ENCODE results near the gene C16orf96. TPM values are rescaled to one million over a fixed set of nuclear protein-coding genes. Genes with fewer than 3 reads are reported as not detected.

C16orf96 gene
- total RNA-seq, 1 donor from 2014 or later = 0.52 TPM

DNA sequence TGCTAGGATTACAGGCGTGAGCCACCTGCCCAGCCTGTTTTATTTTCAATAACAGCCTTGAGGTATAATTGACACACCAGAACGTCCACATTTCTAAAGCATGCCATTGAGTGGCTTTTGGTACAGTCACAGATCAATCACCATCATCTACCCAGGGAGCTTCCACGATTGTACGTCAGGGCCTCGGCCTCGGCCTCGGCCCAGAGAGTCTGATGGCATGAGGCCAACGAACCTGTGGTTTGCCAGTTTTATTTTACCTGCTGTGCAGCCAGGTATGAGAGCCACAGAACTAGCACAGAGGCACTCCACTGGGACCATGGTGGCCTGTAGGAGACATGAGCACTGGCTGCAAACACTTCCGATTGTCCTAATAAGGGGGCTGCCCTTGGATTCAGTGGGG, 50.2 kb downstream of the C16orf96 start:
- no peak overlapping the region for H3K27ac ChIP-seq (ENCODE audit: low read depth, low read length)
- no peak overlapping the region for H3K4me3 ChIP-seq (ENCODE audit: low read length in 3 of 3)

DNA sequence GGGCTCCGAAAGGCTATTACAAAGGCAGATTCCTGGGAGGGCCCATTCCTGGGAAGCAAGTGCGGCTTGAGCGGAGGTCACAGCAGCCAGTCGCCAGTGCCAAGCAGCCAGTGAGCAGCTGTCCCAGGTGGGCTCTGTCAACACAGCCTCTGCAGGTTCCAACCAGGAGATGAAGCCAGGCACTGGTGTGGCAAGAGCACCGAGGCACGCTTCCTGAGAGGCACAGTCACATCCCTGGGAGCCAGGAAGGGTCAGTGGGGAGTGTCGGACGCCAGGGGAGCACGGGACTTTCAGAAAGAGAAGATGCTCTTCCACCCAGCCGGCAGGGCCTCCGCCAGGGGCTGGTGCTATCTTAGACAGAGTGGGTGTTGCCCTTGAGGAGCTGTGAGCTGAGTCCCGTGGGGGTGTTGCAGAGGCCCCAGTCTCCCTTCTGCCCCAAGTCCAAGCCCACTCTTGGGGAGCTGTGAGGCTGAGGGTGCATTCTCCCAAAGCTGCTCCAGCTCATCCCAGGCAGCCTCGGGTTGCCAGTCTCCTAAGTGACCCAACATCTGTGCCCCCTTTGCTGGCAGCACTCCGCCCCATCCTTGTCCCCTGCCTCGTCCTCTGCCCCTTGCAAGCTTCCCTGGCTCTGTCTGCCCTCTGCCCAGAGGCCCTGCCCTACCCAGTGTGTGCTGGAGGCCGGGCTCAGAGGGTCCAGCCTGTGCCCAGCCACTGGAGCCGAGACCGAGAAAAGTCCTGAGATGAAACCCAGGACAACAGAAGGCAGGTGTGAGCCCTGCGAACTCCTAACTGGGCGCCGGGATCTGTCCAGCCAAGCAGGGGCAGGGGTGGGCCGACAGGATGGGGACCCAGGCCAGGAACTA, 51.9 kb downstream of the C16orf96 start:
- H3K27me3 ChIP-seq (ENCODE audit: control insufficient read depth in 3 of 3, insufficient read depth in 3 of 3, low read length in 3 of 3) = no peaks in the 10 kb centered on the region
- peaks cover 7 to 15% (median 15%) of the 10 kb centered on the region in 3 donors for H3K36me3 ChIP-seq (ENCODE audit: control insufficient read depth in 3 of 3, insufficient read depth in 3 of 3, low read length in 3 of 3)
- peaks cover 8 to 14% (median 12%) of the 10 kb centered on the region in 3 donors for H3K4me1 ChIP-seq (ENCODE audit: control insufficient read depth in 3 of 3, insufficient read depth in 3 of 3, low read length in 3 of 3)
- no peak overlapping the region for H3K9ac ChIP-seq (ENCODE audit: low read depth in 1 of 3, low read length in 3 of 3)
- H3K4me3 ChIP-seq (ENCODE audit: low read length in 3 of 3) = no peak overlapping the region
- H3K9me3 ChIP-seq (ENCODE audit: control insufficient read depth in 3 of 3, low read length in 3 of 3) = no peaks in the 10 kb centered on the region
- no peak overlapping the region for H3K27ac ChIP-seq (ENCODE audit: low read depth, low read length)

More for the DNA sequence above, 50.2 kb downstream of the C16orf96 start:
- Histone ChIP-seq H3K27me3 (ENCODE audit: control insufficient read depth in 3 of 3, insufficient read depth in 3 of 3, low read length in 3 of 3) (peaks cover 10 to 14% (median 10%) of the 10 kb centered on the region in 3 donors), H3K36me3 (ENCODE audit: control insufficient read depth in 3 of 3, insufficient read depth in 3 of 3, low read length in 3 of 3) (peaks cover 7 to 15% (median 15%) of the 10 kb centered on the region in 3 donors), H3K9ac (ENCODE audit: low read depth in 1 of 3, low read length in 3 of 3) (no peak overlapping the region), H3K9me3 (ENCODE audit: control insufficient read depth in 3 of 3, low read length in 3 of 3) (no peaks in the 10 kb centered on the region), H3K4me1 (ENCODE audit: control insufficient read depth in 3 of 3, insufficient read depth in 3 of 3, low read length in 3 of 3) (peaks cover 3 to 9% (median 5%) of the 10 kb centered on the region in 3 donors)

DNA sequence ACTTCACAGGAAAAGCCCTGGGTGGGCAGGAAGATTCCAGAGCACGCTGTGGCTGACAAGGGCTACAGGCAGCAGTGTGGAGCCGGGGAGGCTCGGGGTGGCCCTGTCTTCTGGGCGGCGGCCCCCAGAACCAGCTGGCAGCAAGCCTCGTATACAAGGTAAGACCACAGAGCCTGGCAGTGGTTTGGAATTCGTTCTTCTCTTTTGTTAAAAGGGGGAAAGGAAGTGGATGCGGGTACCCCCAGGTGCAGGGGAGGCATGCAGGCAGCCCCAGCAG, 52.5 kb downstream of the C16orf96 start:
- no peaks in the 10 kb centered on the region for H3K9me3 ChIP-seq (ENCODE audit: control insufficient read depth in 3 of 3, low read length in 3 of 3)
- peaks cover 13 to 20% (median 17%) of the 10 kb centered on the region in 3 donors for H3K4me1 ChIP-seq (ENCODE audit: control insufficient read depth in 3 of 3, insufficient read depth in 3 of 3, low read length in 3 of 3)
- no peaks in the 10 kb centered on the region for H3K27me3 ChIP-seq (ENCODE audit: control insufficient read depth in 3 of 3, insufficient read depth in 3 of 3, low read length in 3 of 3)
- H3K27ac ChIP-seq (ENCODE audit: low read depth, low read length) = no peak overlapping the region
- no peak overlapping the region for H3K9ac ChIP-seq (ENCODE audit: low read depth in 1 of 3, low read length in 3 of 3)
- no peak overlapping the region for H3K4me3 ChIP-seq (ENCODE audit: low read length in 3 of 3)
- H3K36me3 ChIP-seq (ENCODE audit: control insufficient read depth in 3 of 3, insufficient read depth in 3 of 3, low read length in 3 of 3) = peaks cover 7 to 15% (median 15%) of the 10 kb centered on the region in 3 donors

DNA sequence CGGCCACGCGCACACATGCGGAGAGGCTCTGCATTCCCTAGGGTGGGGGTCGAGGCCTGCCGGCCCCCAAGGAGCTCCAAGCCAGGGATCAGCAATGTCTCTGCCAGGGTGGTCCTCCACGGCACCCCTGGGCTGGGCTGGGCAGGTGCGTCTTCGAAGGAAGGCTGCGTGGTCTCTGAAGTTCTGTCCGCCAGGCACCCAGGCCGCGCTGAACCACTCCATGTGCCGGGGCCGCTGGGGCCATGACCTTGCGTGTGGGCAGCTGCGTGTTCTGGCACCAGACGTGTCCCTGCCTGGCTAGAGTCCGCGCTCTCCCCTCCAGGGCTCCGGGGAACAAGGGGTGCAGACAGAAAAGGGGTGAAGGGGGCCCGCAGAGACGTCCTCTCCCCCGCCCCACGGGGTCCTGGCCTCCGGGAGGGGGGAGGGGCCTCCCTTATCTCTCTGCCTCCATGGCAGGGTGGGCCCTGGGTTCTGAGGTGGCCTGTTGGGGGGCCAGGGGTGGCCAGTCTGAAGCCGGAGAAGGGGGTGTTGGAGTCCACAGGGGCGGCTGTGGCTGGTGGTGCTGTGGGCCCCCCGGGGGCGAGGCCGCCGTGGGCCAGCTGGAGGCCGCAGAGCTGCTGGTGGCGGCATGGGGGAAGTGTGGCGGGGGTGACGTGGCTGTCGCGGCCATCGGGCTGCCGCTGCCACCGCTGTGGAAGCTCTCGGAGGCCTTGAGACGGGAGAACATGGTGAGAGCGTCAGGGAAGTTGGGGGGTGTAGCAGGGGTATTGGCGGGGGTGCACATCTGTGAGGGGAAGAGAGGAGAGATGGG, 53.3 kb downstream of the C16orf96 start:
- H3K36me3 ChIP-seq (ENCODE audit: control insufficient read depth in 3 of 3, insufficient read depth in 3 of 3, low read length in 3 of 3) = peaks cover 7 to 15% (median 15%) of the 10 kb centered on the region in 3 donors
- H3K9ac ChIP-seq (ENCODE audit: low read depth in 1 of 3, low read length in 3 of 3) = no peak overlapping the region
- H3K27me3 ChIP-seq (ENCODE audit: control insufficient read depth in 3 of 3, insufficient read depth in 3 of 3, low read length in 3 of 3) = no peaks in the 10 kb centered on the region
- H3K27ac ChIP-seq (ENCODE audit: low read depth, low read length) = no peak overlapping the region
- H3K4me3 ChIP-seq (ENCODE audit: low read length in 3 of 3) = no peak overlapping the region
- no peaks in the 10 kb centered on the region for H3K9me3 ChIP-seq (ENCODE audit: control insufficient read depth in 3 of 3, low read length in 3 of 3)
- peaks cover 16 to 24% (median 22%) of the 10 kb centered on the region in 3 donors for H3K4me1 ChIP-seq (ENCODE audit: control insufficient read depth in 3 of 3, insufficient read depth in 3 of 3, low read length in 3 of 3)

DNA sequence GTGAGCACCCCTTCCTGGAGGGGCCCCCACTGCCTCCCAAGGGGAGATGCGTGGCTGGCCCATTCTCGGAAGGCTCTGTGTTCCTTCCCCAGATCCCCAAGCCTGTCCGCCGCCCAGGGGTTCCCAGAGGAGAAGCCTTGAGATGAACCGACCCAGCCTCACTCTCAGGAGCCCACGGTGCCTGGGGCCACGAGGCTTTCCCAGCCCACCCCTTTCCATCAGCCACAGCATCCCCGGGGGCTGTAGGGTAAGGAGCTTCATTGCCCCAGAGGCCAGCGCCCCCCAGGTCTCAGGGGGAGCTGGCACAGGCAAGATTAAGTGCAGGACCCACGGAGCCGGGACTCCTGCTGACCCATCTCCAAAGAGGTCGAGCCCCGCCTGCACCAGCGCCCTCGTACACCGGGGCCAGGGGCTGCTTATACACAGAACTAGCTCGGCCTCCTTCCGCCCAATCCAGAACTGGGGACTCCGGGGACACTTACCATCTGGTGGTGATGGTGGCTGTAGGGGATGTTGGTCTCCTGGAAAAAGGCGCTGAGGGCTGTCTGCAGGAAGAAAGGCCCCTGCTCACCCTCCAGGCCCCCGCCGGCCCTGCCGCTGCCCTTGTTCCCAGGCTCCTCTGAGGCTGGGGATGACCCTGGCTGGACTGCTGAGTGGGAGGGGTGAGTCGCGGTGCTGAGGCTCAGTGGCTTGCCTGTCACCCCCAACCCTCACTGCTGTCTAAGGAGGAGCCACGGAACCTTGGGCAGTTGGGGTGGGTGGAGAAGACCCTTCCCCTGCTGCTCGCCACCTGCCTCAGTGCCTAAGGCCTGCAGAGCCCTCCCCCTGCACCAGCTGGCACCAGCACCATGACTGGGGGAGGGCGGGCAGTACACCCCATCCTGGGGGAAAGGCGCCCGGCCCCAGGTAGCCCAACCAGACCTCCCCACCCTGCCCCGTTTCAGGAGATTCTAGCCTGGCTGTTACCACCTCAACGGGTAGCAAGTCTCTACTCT, 54.2 kb downstream of the C16orf96 start:
- Histone ChIP-seq H3K27ac (ENCODE audit: low read depth, low read length) (no peak overlapping the region), H3K36me3 (ENCODE audit: control insufficient read depth in 3 of 3, insufficient read depth in 3 of 3, low read length in 3 of 3) (peaks cover 7 to 15% (median 15%) of the 10 kb centered on the region in 3 donors), H3K9ac (ENCODE audit: low read depth in 1 of 3, low read length in 3 of 3) (no peak overlapping the region), H3K9me3 (ENCODE audit: control insufficient read depth in 3 of 3, low read length in 3 of 3) (no peaks in the 10 kb centered on the region), H3K27me3 (ENCODE audit: control insufficient read depth in 3 of 3, insufficient read depth in 3 of 3, low read length in 3 of 3) (no peaks in the 10 kb centered on the region), H3K4me3 (ENCODE audit: low read length in 3 of 3) (no peak overlapping the region), H3K4me1 (ENCODE audit: control insufficient read depth in 3 of 3, insufficient read depth in 3 of 3, low read length in 3 of 3) (peaks cover 20 to 29% (median 24%) of the 10 kb centered on the region in 3 donors)

DNA sequence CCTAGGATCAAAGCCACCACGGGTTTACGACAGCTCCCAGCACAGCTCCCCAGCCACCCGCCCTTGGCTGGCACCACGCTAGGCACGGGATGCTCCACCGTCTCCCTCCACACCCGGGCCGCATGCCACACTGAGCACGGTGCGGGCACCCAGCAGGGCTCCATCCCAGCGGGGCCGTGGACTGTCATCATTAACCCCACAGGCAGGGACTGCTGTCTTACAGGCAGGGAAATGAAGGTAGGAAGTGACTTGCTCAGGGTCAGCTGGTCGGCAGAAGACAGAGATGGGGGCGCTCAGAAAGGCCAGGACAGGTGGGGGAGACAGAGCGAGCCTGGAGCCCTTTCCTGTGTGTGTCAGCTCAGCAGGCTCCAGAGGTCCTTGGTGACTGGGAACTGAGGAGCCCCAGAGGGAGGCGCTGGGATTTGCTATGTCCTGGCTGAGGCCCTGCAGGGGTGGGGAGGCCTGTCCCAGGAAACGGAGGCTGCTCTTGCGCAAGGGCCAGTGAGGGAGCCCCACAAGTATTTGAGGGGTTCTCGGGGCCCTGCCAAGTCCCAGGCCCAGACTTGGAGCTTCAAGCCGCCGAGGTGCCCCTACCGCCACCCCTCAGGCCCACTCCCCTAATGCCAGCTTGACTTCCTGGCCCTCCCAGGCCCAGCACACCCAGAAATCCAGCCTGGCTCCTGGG, 55.3 kb downstream of the C16orf96 start:
- peaks cover 27 to 36% (median 32%) of the 10 kb centered on the region in 3 donors for H3K4me1 ChIP-seq (ENCODE audit: control insufficient read depth in 3 of 3, insufficient read depth in 3 of 3, low read length in 3 of 3)
- no peaks in the 10 kb centered on the region for H3K27me3 ChIP-seq (ENCODE audit: control insufficient read depth in 3 of 3, insufficient read depth in 3 of 3, low read length in 3 of 3)
- H3K9ac ChIP-seq (ENCODE audit: low read depth in 1 of 3, low read length in 3 of 3) = no peak overlapping the region
- H3K4me3 ChIP-seq (ENCODE audit: low read length in 3 of 3) = no peak overlapping the region
- H3K9me3 ChIP-seq (ENCODE audit: control insufficient read depth in 3 of 3, low read length in 3 of 3) = no peaks in the 10 kb centered on the region
- H3K36me3 ChIP-seq (ENCODE audit: control insufficient read depth in 3 of 3, insufficient read depth in 3 of 3, low read length in 3 of 3) = peaks cover 7 to 15% (median 15%) of the 10 kb centered on the region in 3 donors
- no peak overlapping the region for H3K27ac ChIP-seq (ENCODE audit: low read depth, low read length)

DNA sequence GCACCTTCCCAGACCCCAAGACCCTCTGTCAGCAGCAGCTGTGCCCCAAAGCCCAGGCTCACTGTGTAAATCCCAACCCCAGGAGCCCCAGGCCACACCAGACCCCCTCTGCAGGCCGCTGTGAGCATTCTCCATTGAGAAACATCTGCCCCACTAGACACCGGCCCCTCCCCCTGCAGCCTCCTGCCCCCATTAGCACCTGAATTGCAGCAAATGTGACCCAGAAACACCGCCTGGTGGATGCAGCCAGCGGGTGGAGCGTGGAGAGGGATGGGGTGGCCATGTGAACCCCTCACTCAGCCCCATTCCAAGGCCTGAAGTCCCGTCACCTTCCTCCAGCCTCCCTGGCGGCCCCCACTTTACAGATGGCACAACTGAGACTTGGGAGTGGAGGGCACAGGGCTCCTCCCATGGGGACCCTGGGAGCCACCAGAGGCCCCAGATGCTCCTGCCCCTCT, 56.4 kb downstream of the C16orf96 start:
- no peaks in the 10 kb centered on the region for H3K27me3 ChIP-seq (ENCODE audit: control insufficient read depth in 3 of 3, insufficient read depth in 3 of 3, low read length in 3 of 3)
- H3K36me3 ChIP-seq (ENCODE audit: control insufficient read depth in 3 of 3, insufficient read depth in 3 of 3, low read length in 3 of 3) = peaks cover 7 to 15% (median 13%) of the 10 kb centered on the region in 3 donors
- H3K9ac ChIP-seq (ENCODE audit: low read depth in 1 of 3, low read length in 3 of 3) = peak overlapping the region in 1 of 3 donors; percentile 94
- peaks cover 33 to 42% (median 40%) of the 10 kb centered on the region in 3 donors for H3K4me1 ChIP-seq (ENCODE audit: control insufficient read depth in 3 of 3, insufficient read depth in 3 of 3, low read length in 3 of 3)
- no peaks in the 10 kb centered on the region for H3K9me3 ChIP-seq (ENCODE audit: control insufficient read depth in 3 of 3, low read length in 3 of 3)
- H3K4me3 ChIP-seq (ENCODE audit: low read length in 3 of 3) = peak overlapping the region in 2 of 3 donors; percentile 13 to 94
- no peak overlapping the region for H3K27ac ChIP-seq (ENCODE audit: low read depth, low read length)

DNA sequence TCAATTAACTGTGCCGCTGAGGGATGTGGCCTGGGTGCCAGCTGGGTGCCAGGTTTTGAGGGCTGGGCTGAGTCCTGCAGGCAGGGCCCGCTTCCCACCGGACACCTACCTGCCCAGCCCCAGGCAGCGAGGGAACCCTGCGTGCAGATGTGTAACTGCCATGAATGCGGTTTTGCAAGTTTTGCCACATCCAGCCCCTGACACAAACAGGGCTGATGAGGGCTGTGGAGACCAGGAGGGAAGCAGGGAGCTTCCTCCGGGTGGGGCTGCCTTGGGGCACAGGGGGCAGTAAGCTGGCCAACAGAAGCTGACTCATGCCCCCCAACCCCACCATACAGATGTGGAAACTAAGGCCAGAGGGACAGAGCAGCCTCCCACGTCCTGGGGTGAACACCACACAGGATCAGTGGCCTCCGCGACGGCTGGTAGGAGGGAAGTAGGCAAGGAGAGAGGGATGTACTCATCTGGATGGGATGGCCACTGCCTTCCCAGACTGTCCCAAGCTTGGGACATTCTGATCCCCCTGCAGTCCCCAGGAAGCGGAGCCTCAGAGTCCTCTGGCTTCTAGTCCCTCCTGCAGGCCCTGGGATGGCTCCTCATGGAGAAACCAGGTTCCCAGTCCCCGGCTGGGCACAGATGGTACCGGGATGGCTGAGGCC, 57.0 kb downstream of the C16orf96 start:
- no peak overlapping the region for H3K27ac ChIP-seq (ENCODE audit: low read depth, low read length)
- H3K36me3 ChIP-seq (ENCODE audit: control insufficient read depth in 3 of 3, insufficient read depth in 3 of 3, low read length in 3 of 3) = peaks cover 2 to 9% (median 7%) of the 10 kb centered on the region in 3 donors
- H3K27me3 ChIP-seq (ENCODE audit: control insufficient read depth in 3 of 3, insufficient read depth in 3 of 3, low read length in 3 of 3) = no peaks in the 10 kb centered on the region
- peaks cover 35 to 47% (median 46%) of the 10 kb centered on the region in 3 donors for H3K4me1 ChIP-seq (ENCODE audit: control insufficient read depth in 3 of 3, insufficient read depth in 3 of 3, low read length in 3 of 3)
- H3K9me3 ChIP-seq (ENCODE audit: control insufficient read depth in 3 of 3, low read length in 3 of 3) = no peaks in the 10 kb centered on the region
- H3K9ac ChIP-seq (ENCODE audit: low read depth in 1 of 3, low read length in 3 of 3) = peak overlapping the region; percentile 83 to 94 (median 83)
- peak overlapping the region; percentile 82 to 94 (median 85) for H3K4me3 ChIP-seq (ENCODE audit: low read length in 3 of 3)

Measured in skeletal muscle tissue (tissue), 4 donors.